C4-2B (cell line): ENCODE data around the gene REXO1.

ENCODE experiments used
- ZFX ChIP-seq: fragments of 450-650 bp; IDR thresholded peaks from 2 replicates; pipeline ENCODE4 v1.6.1; 2017
- TF ChIP-seq, protein P1 (sequence below): fragments of 450-650 bp; conservative IDR thresholded peaks from 2 replicates; pipeline ENCODE4 v1.5.1; 2017; ENCODE audit warnings: mild to moderate bottlenecking

GRCh38 chr19:1804858-1805257, 43.4 kb downstream of the REXO1 start:
- TF ChIP-seq, protein P1, sequence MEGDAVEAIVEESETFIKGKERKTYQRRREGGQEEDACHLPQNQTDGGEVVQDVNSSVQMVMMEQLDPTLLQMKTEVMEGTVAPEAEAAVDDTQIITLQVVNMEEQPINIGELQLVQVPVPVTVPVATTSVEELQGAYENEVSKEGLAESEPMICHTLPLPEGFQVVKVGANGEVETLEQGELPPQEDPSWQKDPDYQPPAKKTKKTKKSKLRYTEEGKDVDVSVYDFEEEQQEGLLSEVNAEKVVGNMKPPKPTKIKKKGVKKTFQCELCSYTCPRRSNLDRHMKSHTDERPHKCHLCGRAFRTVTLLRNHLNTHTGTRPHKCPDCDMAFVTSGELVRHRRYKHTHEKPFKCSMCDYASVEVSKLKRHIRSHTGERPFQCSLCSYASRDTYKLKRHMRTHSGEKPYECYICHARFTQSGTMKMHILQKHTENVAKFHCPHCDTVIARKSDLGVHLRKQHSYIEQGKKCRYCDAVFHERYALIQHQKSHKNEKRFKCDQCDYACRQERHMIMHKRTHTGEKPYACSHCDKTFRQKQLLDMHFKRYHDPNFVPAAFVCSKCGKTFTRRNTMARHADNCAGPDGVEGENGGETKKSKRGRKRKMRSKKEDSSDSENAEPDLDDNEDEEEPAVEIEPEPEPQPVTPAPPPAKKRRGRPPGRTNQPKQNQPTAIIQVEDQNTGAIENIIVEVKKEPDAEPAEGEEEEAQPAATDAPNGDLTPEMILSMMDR: no peak
- no peak for TF ChIP-seq ZFX
